Activated naive CD8-positive, alpha-beta T cell treated with anti-CD3 and anti-CD28 coated beads, Interleukin-2, amount 10 ng/mL, durations not matched to agents 7 days and 5 days (primary cell): ENCODE data around the gene PRRG2. TPM values are rescaled to one million over a fixed set of nuclear protein-coding genes. Genes with fewer than 3 reads are reported as not detected.
A peak's percentile ranks its signal among the peaks of the same experiment; 100 is the strongest.

ENCODE experiments used
- ATAC-seq: fragments of 150-1000 bp; cut with Tn5 transposase; one replicate; pipeline ENCODE4 v1.10.0; 2021; ENCODE audit warnings: low read depth, moderate library complexity
- POLR2A ChIA-PET: fragments of 350-600 bp; sonication (Branson Sonifier 250); formaldehyde crosslinking; loops from one replicate; lab custom pipeline; 2021; ENCODE audit warnings: antibody characterized with exemption; lab: Charles Lee
- DNase-seq: peaks from one replicate; pipeline ENCODE4 v3.0.0; 2021
- H3K27ac Mint-ChIP-seq: one replicate; pipeline ENCODE4 v1.8.0; 2022; ENCODE audit warnings: mild to moderate bottlenecking, mixed read lengths
- H3K27me3 Mint-ChIP-seq: one replicate; pipeline ENCODE4 v1.8.0; 2022; ENCODE audit warnings: mild to moderate bottlenecking, moderate library complexity, mixed read lengths
- H3K36me3 Mint-ChIP-seq: one replicate; pipeline ENCODE4 v1.8.0; 2021; ENCODE audit warnings: mild to moderate bottlenecking, mixed read lengths
- H3K4me1 Mint-ChIP-seq: one replicate; pipeline ENCODE4 v1.8.0; 2021; ENCODE audit warnings: mixed read lengths
- H3K4me3 Mint-ChIP-seq: one replicate; pipeline ENCODE4 v1.8.0; 2022; ENCODE audit warnings: mild to moderate bottlenecking, moderate library complexity, mixed read lengths
- H3K9me3 Mint-ChIP-seq: one replicate; pipeline ENCODE4 v1.8.0; 2021; ENCODE audit warnings: mixed read lengths
- total RNA-seq, 2 experiments: library from RNA; stranded (reverse); gene quantifications; one replicate each; pipeline ENCODE4 v1.2.3, GENCODE V29; 2021

PRRG2 gene
- total RNA-seq, 2 experiments from 2014 or later, result 1.5 to 2.3 TPM

GRCh38 chr19:49560358-49560900 is 20.7 kb upstream of the PRRG2 start:
- peak; percentile 55 for DNase-seq
- POLR2A ChIA-PET, result interaction anchor here (0.6 to 5.5 kb wide), 9 partner anchors 8 to 116 kb away, joined by 3 to 41 read pairs (median 3); partner anchors contain the start of gene RPS11
- Mint-ChIP-seq H3K36me3 (peaks cover 35% of the 10 kb centered on the region), H3K27me3 (no peaks in the 10 kb centered on the region), H3K27ac (peak overlapping the region; percentile 92), H3K4me1 (peaks cover 76% of the 10 kb centered on the region), H3K4me3 (peak overlapping the region; percentile 91), H3K9me3 (no peaks in the 10 kb centered on the region)
- peak; percentile 15 for ATAC-seq

- no peaks in the 10 kb centered on the region for H3K27me3 Mint-ChIP-seq
- DNase-seq (no peak), ATAC-seq (no peak)
- peaks cover 68% of the 10 kb centered on the region for H3K4me1 Mint-ChIP-seq
- H3K27ac Mint-ChIP-seq, result peak overlapping the region; percentile 59
- no peaks in the 10 kb centered on the region for H3K9me3 Mint-ChIP-seq
- POLR2A ChIA-PET, result interaction anchor here (0.6 to 1.5 kb wide), 3 partner anchors 12 to 90 kb away, joined by 3 to 4 read pairs (median 4); partner anchors contain the start of gene NOSIP
- peaks cover 15% of the 10 kb centered on the region for H3K36me3 Mint-ChIP-seq
- H3K4me3 Mint-ChIP-seq, result no peak overlapping the region
These were observed 16.5 kb upstream of the PRRG2 start for GRCh38 chr19:49564616-49565045.

GRCh38 chr19:49565261-49565660 is 15.9 kb upstream of the PRRG2 start:
- Mint-ChIP-seq H3K4me3 (peak overlapping the region; percentile 13), H3K36me3 (peaks cover 15% of the 10 kb centered on the region), H3K27me3 (no peaks in the 10 kb centered on the region), H3K4me1 (peaks cover 67% of the 10 kb centered on the region), H3K27ac (peak overlapping the region; percentile 59), H3K9me3 (no peaks in the 10 kb centered on the region)
- ATAC-seq, result no peak
- POLR2A ChIA-PET, result interaction anchor here (0.7 to 1.5 kb wide), 2 partner anchors 15 to 310 kb away, joined by 3 to 4 read pairs; partner anchors contain the start of gene NOSIP
- no peak for DNase-seq

DNA sequence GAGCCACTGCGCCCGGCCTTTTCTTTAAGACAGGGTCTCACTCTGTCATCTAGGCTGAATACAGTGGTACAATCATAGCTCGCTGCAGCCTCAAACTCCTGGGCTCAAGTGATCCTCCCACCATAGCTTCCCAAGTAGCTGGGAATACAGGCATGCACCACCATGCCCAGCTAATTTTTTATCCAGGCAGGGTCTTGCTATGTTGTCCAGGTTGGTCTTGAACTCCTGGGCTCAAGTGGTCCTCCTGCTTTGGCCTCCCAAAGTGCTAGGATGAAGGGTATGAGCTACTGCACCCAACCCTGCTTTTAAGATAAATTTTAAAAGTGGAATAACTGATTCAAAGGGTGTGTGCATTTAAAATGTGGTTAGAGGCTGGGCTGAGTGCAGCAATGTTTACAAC is 14.8 kb upstream of the PRRG2 start:
- Mint-ChIP-seq H3K4me1 (peaks cover 66% of the 10 kb centered on the region), H3K4me3 (no peak overlapping the region), H3K9me3 (no peaks in the 10 kb centered on the region), H3K36me3 (peaks cover 16% of the 10 kb centered on the region), H3K27me3 (no peaks in the 10 kb centered on the region), H3K27ac (peak overlapping the region; percentile 71)
- DNase-seq (no peak), ATAC-seq (no peak)
- POLR2A ChIA-PET, result interaction anchor here (0.7 to 5.4 kb wide), 7 partner anchors 7 to 113 kb away, joined by 3 to 41 read pairs (median 6); no protein-coding TSS in a partner anchor

DNA sequence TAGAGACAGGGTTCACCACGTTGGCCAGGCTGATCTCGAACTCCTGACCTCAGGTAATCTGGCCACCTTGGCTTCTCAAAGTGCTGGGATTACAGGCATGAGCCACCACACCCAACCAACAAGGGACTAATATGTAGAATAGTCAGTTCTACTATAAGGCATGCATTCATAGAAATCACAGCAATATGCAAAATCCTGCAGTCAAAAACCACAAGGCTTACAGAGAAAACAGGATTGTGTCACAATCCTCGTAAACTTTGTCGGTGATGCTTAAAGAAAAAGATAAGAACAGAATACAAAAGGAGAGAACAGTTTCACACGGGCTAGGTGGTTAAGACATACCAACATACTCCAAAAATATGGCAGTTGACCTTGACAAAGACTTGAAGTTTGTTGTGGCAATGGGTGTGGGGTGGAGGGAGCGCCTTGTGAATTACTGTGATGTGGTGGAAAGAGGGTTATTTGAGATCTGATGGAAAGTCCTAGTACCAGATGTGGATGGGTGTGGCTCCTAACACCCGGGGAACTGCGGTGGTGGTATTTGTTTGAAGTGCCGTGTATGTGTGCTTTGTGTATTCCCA is 13.2 kb upstream of the PRRG2 start:
- POLR2A ChIA-PET, result interaction anchor here (0.7 to 5.4 kb wide), 7 partner anchors 9 to 72 kb away, joined by 3 to 41 read pairs (median 4); no protein-coding TSS in a partner anchor
- Mint-ChIP-seq H3K4me1 (peaks cover 56% of the 10 kb centered on the region), H3K9me3 (no peaks in the 10 kb centered on the region), H3K27me3 (no peaks in the 10 kb centered on the region), H3K36me3 (peaks cover 16% of the 10 kb centered on the region), H3K27ac (peak overlapping the region; percentile 75), H3K4me3 (peak overlapping the region; percentile 75)
- ATAC-seq (peak; percentile 63), DNase-seq (peak; percentile 60)

DNA sequence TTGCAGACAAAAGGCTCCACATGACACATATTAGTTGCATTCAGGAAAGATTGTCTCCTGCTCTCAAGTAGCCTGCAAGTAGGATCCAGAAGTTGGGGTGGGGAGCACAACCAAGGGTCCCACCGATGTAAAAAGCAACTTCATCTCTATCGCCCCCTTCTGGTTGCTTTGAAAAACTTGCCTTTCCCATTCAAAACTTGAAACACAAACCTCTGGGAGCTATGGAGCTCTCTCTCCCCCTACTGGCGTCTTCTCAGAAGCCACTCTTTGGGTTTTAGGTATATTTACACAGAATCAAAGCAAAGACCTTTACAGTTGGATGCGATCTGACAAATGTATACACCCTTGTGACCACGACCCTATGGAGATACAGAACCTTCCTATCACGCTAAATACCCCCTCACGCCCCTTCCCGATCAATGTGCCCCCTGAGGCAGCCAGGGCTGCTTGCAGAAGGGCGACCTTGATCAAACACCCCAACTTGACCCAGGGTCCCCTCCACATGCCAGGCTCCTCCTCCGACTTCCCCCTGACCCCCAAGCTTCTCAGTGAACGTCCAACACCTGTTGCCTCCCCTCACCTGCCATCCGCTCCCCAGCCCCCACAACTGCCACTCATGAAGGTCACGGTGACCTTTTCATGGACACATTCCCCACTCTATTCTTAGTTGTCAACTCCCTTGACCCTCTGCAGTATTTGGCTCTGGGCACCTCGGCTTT is 10.8 kb upstream of the PRRG2 start:
- ATAC-seq, result peak; percentile 45
- peaks cover 2% of the 10 kb centered on the region for H3K36me3 Mint-ChIP-seq
- POLR2A ChIA-PET, result interaction anchor here (0.7 to 5.4 kb wide), 14 partner anchors 11 to 814 kb away, joined by 3 to 41 read pairs (median 4); partner anchors contain the start of genes POLD1, PRMT1 and RRAS
- H3K27ac Mint-ChIP-seq, result peak overlapping the region; percentile 63
- no peaks in the 10 kb centered on the region for H3K27me3 Mint-ChIP-seq
- H3K4me1 Mint-ChIP-seq, result peaks cover 36% of the 10 kb centered on the region
- H3K4me3 Mint-ChIP-seq, result peak overlapping the region; percentile 14
- H3K9me3 Mint-ChIP-seq, result no peaks in the 10 kb centered on the region
- no peak for DNase-seq

DNA sequence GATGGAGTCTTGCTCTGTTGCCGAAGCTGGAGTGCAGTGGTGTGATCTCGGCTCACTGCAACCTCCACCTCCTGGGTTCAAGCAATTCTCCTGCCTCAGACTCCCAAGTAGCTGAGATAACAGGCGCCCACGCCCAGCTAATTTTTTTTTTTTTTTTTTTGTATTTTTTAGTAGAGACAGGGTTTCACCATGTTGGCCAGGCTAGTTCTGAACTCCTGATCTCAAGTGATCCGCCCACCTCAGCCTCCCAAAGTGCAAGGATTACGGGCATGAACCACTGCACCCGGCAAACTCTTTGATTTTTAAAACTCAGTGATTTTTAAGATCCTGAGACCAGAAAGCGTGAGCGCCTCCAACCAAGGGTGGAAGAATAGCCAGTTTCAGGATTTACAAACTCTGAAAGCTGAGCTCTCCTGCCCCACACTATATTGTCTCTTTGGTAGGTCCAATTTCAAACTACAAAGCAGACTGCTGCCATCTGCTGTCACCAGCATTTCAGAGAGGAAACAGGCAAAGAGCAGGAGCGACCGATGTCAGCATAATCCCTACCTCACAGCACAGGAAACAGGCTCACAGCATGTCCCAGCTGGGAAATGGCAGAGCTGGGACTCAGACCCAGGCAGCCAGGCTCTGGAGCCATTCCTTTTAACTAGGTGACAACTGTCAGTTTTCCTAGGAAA is 10.0 kb upstream of the PRRG2 start:
- POLR2A ChIA-PET, result interaction anchor here (0.6 to 5.4 kb wide), 13 partner anchors 12 to 813 kb away, joined by 3 to 41 read pairs (median 4); partner anchors contain the start of genes POLD1, PRMT1 and PRR12
- no peak for DNase-seq
- Mint-ChIP-seq H3K9me3 (no peaks in the 10 kb centered on the region), H3K4me3 (no peak overlapping the region), H3K4me1 (peaks cover 32% of the 10 kb centered on the region), H3K36me3 (peaks cover 2% of the 10 kb centered on the region), H3K27me3 (no peaks in the 10 kb centered on the region), H3K27ac (peak overlapping the region; percentile 34)
- ATAC-seq, result no peak

DNA sequence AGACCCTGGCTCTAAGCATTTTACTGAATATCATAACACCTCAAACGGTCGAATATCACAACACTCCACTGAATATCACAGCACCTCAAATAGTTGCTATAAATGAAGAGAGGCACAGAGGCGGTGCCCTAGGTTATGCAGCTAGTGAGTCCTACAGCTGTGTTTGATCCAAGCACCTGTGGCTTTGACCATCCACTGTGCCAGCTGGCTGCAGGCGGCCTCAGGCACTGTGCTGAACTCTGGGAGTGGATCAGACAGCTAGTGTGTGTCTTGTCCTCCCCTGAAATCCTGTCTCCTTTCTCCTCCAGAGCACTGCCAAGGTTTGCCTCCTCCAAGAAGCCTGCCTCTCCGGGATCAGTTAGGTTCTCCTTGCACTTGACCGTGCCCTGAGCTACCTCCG is 8.1 kb upstream of the PRRG2 start:
- peak overlapping the region; percentile 52 for H3K27ac Mint-ChIP-seq
- no peaks in the 10 kb centered on the region for H3K27me3 Mint-ChIP-seq
- H3K4me1 Mint-ChIP-seq, result peaks cover 26% of the 10 kb centered on the region
- no peak overlapping the region for H3K4me3 Mint-ChIP-seq
- ATAC-seq (no peak), DNase-seq (no peak)
- H3K36me3 Mint-ChIP-seq, result peaks cover 3% of the 10 kb centered on the region
- POLR2A ChIA-PET, result interaction anchor here (0.7 to 1.2 kb wide), 2 partner anchors 39 to 106 kb away, joined by 3 to 7 read pairs; no protein-coding TSS in a partner anchor
- H3K9me3 Mint-ChIP-seq, result no peaks in the 10 kb centered on the region

DNA sequence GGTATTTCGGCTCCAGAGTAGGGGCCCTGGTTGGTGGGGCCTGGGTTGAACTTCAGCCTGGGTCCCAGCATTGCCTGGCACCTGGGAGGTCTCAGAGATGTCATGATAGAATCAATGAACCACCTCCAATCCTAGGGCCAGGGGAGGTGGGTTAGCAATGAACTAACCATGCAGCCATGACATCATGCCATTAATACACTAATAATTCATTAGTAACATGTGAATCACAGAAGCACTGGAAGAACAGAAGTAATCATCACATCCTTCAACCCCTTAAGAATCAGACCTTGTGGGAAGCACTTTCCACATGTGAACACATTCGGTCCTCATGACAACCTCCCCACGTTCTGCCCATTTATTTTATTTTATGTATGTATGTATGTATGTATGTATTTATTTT is 7.7 kb upstream of the PRRG2 start:
- Mint-ChIP-seq H3K4me1 (peaks cover 25% of the 10 kb centered on the region), H3K36me3 (peaks cover 3% of the 10 kb centered on the region), H3K27me3 (no peaks in the 10 kb centered on the region), H3K9me3 (no peaks in the 10 kb centered on the region), H3K27ac (peak overlapping the region; percentile 52), H3K4me3 (no peak overlapping the region)
- no peak for DNase-seq
- ATAC-seq, result no peak
- POLR2A ChIA-PET, result no interaction called here

DNA sequence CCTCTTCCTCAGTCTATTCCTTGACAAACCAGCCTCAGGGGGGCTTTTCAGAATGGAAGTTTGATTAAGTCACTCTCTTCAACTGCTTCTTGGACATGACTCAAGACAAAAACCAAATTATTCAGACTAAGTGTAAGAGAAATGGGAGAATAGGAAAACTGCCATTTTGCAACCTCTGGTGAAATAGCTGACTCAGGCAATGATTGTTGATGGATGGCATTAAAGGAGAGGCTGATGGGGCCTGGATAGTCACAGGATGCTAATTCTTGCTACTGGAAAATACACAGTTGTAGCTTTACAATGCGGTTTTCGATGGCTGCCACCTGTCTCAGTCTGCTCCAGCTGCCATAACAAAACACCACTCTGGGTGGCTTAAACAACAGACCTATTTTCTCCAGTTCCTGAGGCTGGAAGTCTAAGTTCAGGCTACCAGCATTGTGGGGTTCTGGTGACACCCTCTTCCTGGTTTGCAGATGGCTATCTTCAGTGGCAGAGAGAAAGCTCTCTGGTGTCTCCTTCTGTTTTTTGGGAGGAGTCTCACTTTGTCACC is 6.8 kb upstream of the PRRG2 start:
- Mint-ChIP-seq H3K27ac (no peak overlapping the region), H3K4me3 (no peak overlapping the region), H3K4me1 (peaks cover 28% of the 10 kb centered on the region), H3K27me3 (no peaks in the 10 kb centered on the region), H3K36me3 (peaks cover 3% of the 10 kb centered on the region), H3K9me3 (no peaks in the 10 kb centered on the region)
- no peak for DNase-seq
- POLR2A ChIA-PET, result interaction anchor here (1.3 kb wide), 1 partner anchor 13 kb away, joined by 3 read pairs; no protein-coding TSS in a partner anchor
- no peak for ATAC-seq

DNA sequence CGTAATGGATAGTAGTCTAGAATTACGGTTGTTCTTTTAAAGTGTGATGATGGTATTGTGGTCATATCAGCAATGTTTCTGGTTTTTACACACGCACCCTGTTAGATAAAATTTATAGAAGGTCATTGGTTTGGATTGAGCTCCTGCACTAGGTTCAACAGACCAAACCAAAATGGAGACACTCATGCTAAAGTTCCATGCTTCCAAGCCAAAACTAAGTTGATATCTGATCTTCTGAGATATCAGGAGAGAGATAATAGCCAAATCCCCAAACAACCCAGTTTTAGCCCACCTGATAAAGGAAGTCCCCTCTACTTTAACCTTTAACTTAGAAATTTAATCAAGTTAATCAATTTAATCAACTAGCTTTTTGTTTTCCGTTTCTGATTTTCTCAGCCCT is 1.9 kb upstream of the PRRG2 start:
- ATAC-seq, result no peak
- peaks cover 25% of the 10 kb centered on the region for H3K4me1 Mint-ChIP-seq
- DNase-seq, result no peak

DNA sequence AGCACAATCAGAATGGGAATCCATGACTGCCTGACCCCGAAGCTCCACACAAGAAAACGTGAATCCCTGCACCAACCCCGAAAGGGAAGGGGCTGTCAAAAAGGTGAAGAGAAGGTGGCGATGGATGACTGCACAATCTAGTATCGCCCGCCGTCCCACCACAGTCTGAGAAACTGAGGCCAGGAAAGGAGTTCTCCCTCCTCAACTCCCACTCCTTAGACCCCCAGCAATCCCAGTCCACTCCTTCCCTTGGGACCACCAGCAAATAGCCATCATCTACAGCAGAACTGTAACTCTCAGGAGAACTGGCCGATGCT is 1.2 kb upstream of the PRRG2 start:
- Mint-ChIP-seq H3K4me3 (peak overlapping the region; percentile 88), H3K9me3 (no peaks in the 10 kb centered on the region), H3K27ac (peak overlapping the region; percentile 89), H3K36me3 (peaks cover 1% of the 10 kb centered on the region), H3K4me1 (peaks cover 25% of the 10 kb centered on the region), H3K27me3 (no peaks in the 10 kb centered on the region)
- POLR2A ChIA-PET, result interaction anchor here (0.7 to 4.5 kb wide), 20 partner anchors 11 to 126 kb away, joined by 3 to 49 read pairs (median 5); partner anchors contain the start of genes ALDH16A1, PRMT1, PRR12 and RPL13A
- peak; percentile 9 for ATAC-seq
- DNase-seq, result no peak

More for the DNA sequence above, 1.9 kb upstream of the PRRG2 start:
- POLR2A ChIA-PET, result interaction anchor here (1.0 to 4.5 kb wide), 10 partner anchors 11 to 126 kb away, joined by 3 to 49 read pairs (median 6); partner anchors contain the start of genes ALDH16A1, PRMT1, PRR12 and RRAS
- H3K27me3 Mint-ChIP-seq, result no peaks in the 10 kb centered on the region
- no peaks in the 10 kb centered on the region for H3K9me3 Mint-ChIP-seq
- H3K27ac Mint-ChIP-seq, result no peak overlapping the region
- peak overlapping the region; percentile 88 for H3K4me3 Mint-ChIP-seq
- peaks cover 1% of the 10 kb centered on the region for H3K36me3 Mint-ChIP-seq
